Astrocyte of the cerebellum (primary cell): Measurements from ENCODE around the gene THRSP.

ENCODE experiments used
- DNase-seq: peaks from one replicate; pipeline ENCODE4 v3.0.0-alpha.2; 2011; ENCODE audit warnings: low read depth
- H3K4me3 ChIP-seq: 2 replicates; pipeline ENCODE4 v1.5.1; 2011; ENCODE audit warnings: mild to moderate bottlenecking, low read depth, low read length, moderate library complexity
- CTCF ChIP-seq: IDR thresholded peaks from 2 replicates; pipeline ENCODE4 v1.5.1; 2012; ENCODE audit warnings: low read length, low read depth, moderate library complexity, mild to moderate bottlenecking; ENCODE audit errors: missing control alignments
- in situ Hi-C: cut with HindIII; loops from 2 replicates; pipeline ENCODE4 v1.10.0; 2017; ENCODE audit warnings: low sequenced_read_pairs

The THRSP gene

GRCh38 chr11:78065203-78065602 lies 1.5 kb downstream of the THRSP start:
- no peak overlapping the region for H3K4me3 ChIP-seq
- TF ChIP-seq CTCF: no peak
- in situ Hi-C loops: no loop called here
- DNase-seq: no peak

GRCh38 chr11:78066471-78066870 lies 2.8 kb downstream of the THRSP start:
- DNase-seq: no peak
- no peak for TF ChIP-seq CTCF
- in situ Hi-C loops: no loop called here

GRCh38 chr11:78067704-78068103 lies 4.0 kb downstream of the THRSP start:
- no peak for DNase-seq
- no peak overlapping the region for H3K4me3 ChIP-seq
- in situ Hi-C loops: no loop called here
- no peak for TF ChIP-seq CTCF

More at GRCh38 chr11:78066471-78066870, 2.8 kb downstream of the THRSP start:
- H3K4me3 ChIP-seq: no peak overlapping the region

- TF ChIP-seq CTCF: no peak
- DNase-seq: no peak
- H3K4me3 ChIP-seq: no peak overlapping the region
- in situ Hi-C loops: no loop called here
These were observed 5.8 kb downstream of the THRSP start for GRCh38 chr11:78069465-78069864.

- DNase-seq: no peak
- in situ Hi-C loops: no loop called here
- H3K4me3 ChIP-seq: no peak overlapping the region
- no peak for TF ChIP-seq CTCF
These were observed 7.0 kb downstream of the THRSP start for GRCh38 chr11:78070621-78071020.

GRCh38 chr11:78071717-78072116 lies 8.1 kb downstream of the THRSP start:
- in situ Hi-C loops: no loop called here
- DNase-seq: no peak
- TF ChIP-seq CTCF: no peak
- no peak overlapping the region for H3K4me3 ChIP-seq

- TF ChIP-seq CTCF: no peak
- in situ Hi-C loops: no loop called here
- no peak for DNase-seq
- H3K4me3 ChIP-seq: no peak overlapping the region
These were observed 8.8 kb downstream of the THRSP start for GRCh38 chr11:78072455-78072854.
